Liver (tissue), 3 donors: ENCODE measurements around the gene FAM124A.

Experiments
- CTCF ChIP-seq: fragments of 150-350 bp; IDR thresholded peaks from 2 replicates; pipeline ENCODE4 v1.5.1; 2017; ENCODE audit warnings: improper control_type of control experiment, low read depth, low read length; ENCODE audit not compliant: missing input control
- FOXA1 ChIP-seq: IDR thresholded peaks from 2 replicates; pipeline ENCODE4 v1.6.1; 2016; ENCODE audit warnings: antibody characterized with exemption
- JUND ChIP-seq, 2 donors: IDR thresholded peaks; 2 replicates each; pipeline ENCODE4 v1.6.1; 2016; ENCODE audit warnings: antibody characterized with exemption in 2 of 2
- MAX ChIP-seq: IDR thresholded peaks from 2 replicates; pipeline ENCODE4 v1.6.1; 2016; ENCODE audit warnings: antibody characterized with exemption
- RAD21 ChIP-seq, 2 donors: IDR thresholded peaks; 2 replicates each; pipeline ENCODE4 v1.6.1; 2016; ENCODE audit warnings: antibody characterized with exemption in 2 of 2, mild to moderate bottlenecking in 2 of 2
- TAF1 ChIP-seq: conservative IDR thresholded peaks from 2 replicates; pipeline ENCODE4 v1.6.1; 2016; ENCODE audit warnings: antibody characterized with exemption, mild to moderate bottlenecking
- YY1 ChIP-seq: IDR thresholded peaks from 2 replicates; pipeline ENCODE4 v1.6.1; 2016; ENCODE audit warnings: antibody characterized with exemption, mild to moderate bottlenecking
- donor health status: healthy.
- donor health status: healthy.

DNA sequence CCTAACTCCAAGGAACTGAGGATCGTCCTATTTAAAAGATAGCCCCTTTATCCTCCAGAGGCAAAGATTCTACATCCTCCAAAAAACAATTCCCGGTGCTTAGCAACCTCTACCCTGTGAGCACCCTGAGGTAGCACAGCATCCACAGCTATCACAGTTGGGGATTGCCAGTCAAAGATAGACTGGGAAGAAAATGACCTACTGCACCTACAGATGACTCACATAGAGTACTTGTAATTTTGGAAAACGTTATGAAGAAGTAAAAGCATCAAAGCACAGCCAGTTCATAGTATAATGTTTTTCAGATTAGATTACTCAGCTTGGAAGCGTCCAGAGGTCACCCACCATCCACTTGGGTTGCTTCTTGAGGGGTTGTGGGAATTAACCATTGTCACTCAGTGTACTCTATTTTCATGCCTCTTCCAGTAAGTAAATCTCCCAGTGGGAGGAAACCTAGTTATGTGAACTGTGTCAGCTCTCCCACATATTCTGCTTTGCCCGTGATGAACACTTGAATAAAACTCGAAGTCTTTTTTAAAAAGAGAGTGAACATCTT, 8.9 kb upstream of the FAM124A start:
- TF ChIP-seq CTCF (no peak), RAD21 (IDR thresholded peaks at IDR 0.05) (no peak), YY1 (no peak), JUND (IDR thresholded peaks at IDR 0.05) (no peak), MAX (no peak), TAF1 (no peak), FOXA1 (no peak)
